Stomach (tissue), 4 donors: ENCODE measurements around the gene ATP8B4.

ENCODE experiments used
- CTCF ChIP-seq, 7 experiments: fragments of 450-650 bp in 4 of 7; fragments of 200-600 bp in 3 of 7; sonication (generic) in 3 of 7; IDR thresholded peaks; one replicate each; pipeline ENCODE4 v1.5.1; 2016 to 2019; ENCODE audit warnings: antibody characterized with exemption in 7 of 7, control low read depth in 2 of 7, mild to moderate bottlenecking in 1 of 7
- EP300 ChIP-seq: sonication (generic); formaldehyde crosslinking; IDR thresholded peaks from one replicate; pipeline ENCODE4 v1.6.1; 2017; ENCODE audit warnings: antibody characterized with exemption
- POLR2AphosphoS5 ChIP-seq, 3 donors: sonication (generic); formaldehyde crosslinking; IDR thresholded peaks; one replicate each; pipeline ENCODE4 v1.6.1; 2016; ENCODE audit warnings: antibody characterized with exemption in 3 of 3

GRCh38 chr15:49810720-49811119 is 308.3 kb downstream of the ATP8B4 start:
- TF ChIP-seq POLR2AphosphoS5 (IDR thresholded peaks at IDR 0.05) = no peak
- no peak for TF ChIP-seq CTCF (IDR thresholded peaks at IDR 0.05)
- TF ChIP-seq EP300 = no peak
